GM18867 (cell line): Measurements from ENCODE around the gene CHCT1.
"Not testable (repeated sequence)": the region's sequence is repeated elsewhere in the genome, so short reads cannot be mapped to it uniquely, and the experiment has no call there.

ENCODE experiments used
- ATAC-seq: cut with Tn5 transposase; IDR thresholded peaks from one replicate; pipeline ENCODE4 v1.9.1; 2021; ENCODE audit warnings: mild to moderate bottlenecking, moderate library complexity; ENCODE audit not compliant: unreplicated experiment

Gene CHCT1

DNA sequence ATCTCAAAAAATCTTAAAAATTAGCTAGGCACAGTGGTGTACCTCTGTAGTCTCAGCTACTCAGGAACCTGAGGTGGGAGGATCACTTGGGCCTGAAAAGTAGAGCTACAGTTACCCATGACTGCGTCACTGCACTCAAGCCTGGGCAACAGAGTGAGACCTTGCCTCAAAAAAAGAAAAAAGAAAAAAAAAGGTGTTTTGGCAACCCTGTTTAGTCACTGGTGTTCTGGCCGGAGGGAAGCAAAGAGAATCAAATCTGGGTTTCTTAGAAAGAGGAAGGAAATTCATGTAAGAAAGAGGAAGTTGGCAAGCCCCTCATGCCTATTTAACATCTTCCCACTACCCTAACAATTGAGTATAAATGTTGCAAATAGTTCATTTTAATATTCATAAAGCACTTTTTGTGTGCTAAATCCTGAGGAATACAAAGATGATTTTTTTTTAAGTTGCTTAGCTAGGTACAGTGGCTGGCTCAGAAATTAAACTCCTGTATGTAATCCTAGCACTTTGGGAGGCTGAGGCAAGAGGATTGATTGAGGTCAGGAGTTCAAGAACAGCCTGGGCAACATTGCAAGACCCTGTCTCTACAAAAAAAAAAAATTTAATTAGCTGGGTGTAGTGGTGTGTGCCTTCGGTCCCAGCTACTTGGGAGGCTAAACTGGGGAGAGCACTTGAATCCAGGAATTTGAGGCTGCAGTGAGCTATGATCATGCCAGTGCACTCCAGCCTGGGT, 23.9 kb upstream of the CHCT1 start:
- peak; percentile 73 for ATAC-seq

- no peak for ATAC-seq
These were observed 20.5 kb upstream of the CHCT1 start for GRCh38 chr17:60401819-60402218.

DNA sequence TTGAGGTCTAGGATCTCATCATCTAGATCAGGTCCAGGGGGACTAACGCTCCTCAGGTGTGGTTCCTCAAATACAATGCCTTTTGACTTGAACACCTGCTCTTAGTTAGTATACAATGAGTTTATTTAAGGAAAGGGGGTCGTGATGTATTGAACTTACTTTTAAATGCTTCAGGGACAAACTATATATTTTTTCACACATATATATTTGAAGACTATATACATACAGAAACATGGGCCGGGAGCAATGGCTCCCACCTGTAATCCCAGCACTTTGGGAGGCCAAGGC, 18.8 kb upstream of the CHCT1 start:
- no peak for ATAC-seq

GRCh38 chr17:60403962-60404361, 18.3 kb upstream of the CHCT1 start:
- no peak for ATAC-seq

DNA sequence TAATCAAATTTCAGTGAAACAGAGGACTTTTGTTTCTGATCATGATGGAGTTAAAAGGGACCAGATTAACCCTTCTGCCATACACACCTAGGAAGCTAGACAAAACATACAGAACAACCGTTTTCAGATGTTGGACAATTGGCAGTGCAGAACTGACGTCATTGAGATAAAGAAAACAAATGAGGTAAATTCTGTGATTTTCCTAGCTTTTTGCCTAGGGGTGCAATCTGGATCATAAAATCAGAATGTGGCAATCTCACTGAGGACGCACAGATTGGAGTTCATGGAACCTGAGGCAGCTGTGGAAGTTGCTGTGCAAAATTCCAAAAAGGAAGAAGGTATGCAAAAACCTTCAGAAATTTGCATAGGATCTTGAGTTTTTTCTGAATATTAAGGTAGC, 15.4 kb upstream of the CHCT1 start:
- ATAC-seq: no peak

GRCh38 chr17:60410001-60410400, 12.3 kb upstream of the CHCT1 start:
- ATAC-seq: no peak

DNA sequence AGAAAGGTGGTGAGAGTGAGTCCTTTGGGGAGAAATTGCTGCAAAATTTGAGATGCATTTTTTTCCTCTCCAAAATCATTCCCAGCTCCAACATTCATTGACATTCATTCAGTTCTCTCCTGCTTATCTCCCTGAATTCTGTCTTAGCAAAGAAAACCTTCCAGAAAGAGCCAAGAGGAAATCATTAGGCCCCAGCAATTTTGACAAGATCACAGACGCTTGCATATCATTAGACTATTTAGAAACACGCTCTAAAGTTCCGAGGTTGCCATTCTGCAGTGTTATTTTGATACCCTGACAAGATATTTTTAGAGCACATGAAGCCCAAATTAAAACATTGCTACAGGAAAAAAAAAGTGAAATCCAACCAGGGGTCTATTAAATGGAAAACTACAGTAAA, 9.6 kb upstream of the CHCT1 start:
- no peak for ATAC-seq

GRCh38 chr17:60415146-60415545, 7.1 kb upstream of the CHCT1 start:
- no peak for ATAC-seq

- no peak for ATAC-seq
These were observed 5.8 kb upstream of the CHCT1 start for GRCh38 chr17:60416368-60416925.

- not testable (repeated sequence) for ATAC-seq
These were observed 3.3 kb upstream of the CHCT1 start for GRCh38 chr17:60419003-60419402.

- not testable (repeated sequence) for ATAC-seq
These were observed 2.4 kb upstream of the CHCT1 start for GRCh38 chr17:60419875-60420274.

GRCh38 chr17:60421273-60422161, 772 bp upstream of the CHCT1 start:
- ATAC-seq: peak; percentile 82

GRCh38 chr17:60423865-60424264, 1.6 kb downstream of the CHCT1 start:
- ATAC-seq: no peak

- ATAC-seq: no peak
These were observed 3.3 kb downstream of the CHCT1 start for GRCh38 chr17:60425626-60426025.

GRCh38 chr17:60426596-60426995, 4.3 kb downstream of the CHCT1 start:
- no peak for ATAC-seq

DNA sequence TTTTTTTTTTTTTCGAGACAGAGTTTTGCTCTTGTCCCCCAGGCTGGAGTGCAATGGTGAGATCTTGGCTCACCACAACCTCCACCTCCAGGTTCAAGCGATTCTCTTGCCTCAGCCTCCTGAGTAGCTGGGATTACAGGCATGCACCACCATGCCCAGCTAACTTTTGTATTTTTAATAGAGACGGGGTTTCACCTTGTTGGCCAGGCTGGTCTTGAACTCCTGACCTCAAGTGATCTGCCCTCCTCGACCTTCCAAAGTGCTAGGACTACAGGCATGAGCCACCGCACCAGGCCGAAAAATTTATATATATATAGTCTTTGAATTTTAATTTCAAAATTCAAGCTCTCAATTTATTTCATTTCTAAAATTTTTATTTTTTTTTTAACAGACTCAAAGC, 6.2 kb downstream of the CHCT1 start:
- not testable (repeated sequence) for ATAC-seq

- not testable (repeated sequence) for ATAC-seq
These were observed 8.3 kb downstream of the CHCT1 start for GRCh38 chr17:60430561-60430960.

GRCh38 chr17:60433021-60433997, 11.0 kb downstream of the CHCT1 start:
- ATAC-seq: not testable (repeated sequence)

- peak; percentile 42 for ATAC-seq
These were observed 13.2 kb downstream of the CHCT1 start for GRCh38 chr17:60435244-60436167.

GRCh38 chr17:60436676-60437075, 14.4 kb downstream of the CHCT1 start:
- no peak for ATAC-seq
